K562 (cell line): ENCODE results near the gene ERBB3. TPM values are rescaled to one million over a fixed set of nuclear protein-coding genes. Genes with fewer than 3 reads are reported as not detected.

Source experiments
- HMGXB4 ChIP-seq: sonication (generic); formaldehyde crosslinking; IDR thresholded peaks from 2 replicates; pipeline ENCODE4 v1.8.1; 2023; ENCODE audit warnings: mild to moderate bottlenecking, missing genetic modification reagents
- SREBF2 ChIP-seq: sonication (generic); formaldehyde crosslinking; IDR thresholded peaks from 2 replicates; pipeline ENCODE4 v1.4.0; 2020; ENCODE audit warnings: mild to moderate bottlenecking, missing genetic modification reagents
- TEAD2 ChIP-seq: fragments of 450-650 bp; IDR thresholded peaks from 2 replicates; pipeline ENCODE4 v1.6.1; 2016; ENCODE audit warnings: missing genetic modification characterization, control low read depth, missing compliant biosample characterization
- ZHX1 ChIP-seq: fragments of 150-350 bp; conservative IDR thresholded peaks from 2 replicates; pipeline ENCODE4 v1.6.1; 2014; ENCODE audit warnings: low read length
- ZKSCAN8 ChIP-seq: fragments of 200-800 bp; sonication (Bioruptor generic); IDR thresholded peaks from 2 replicates; pipeline ENCODE4 v1.6.1; 2016; ENCODE audit warnings: missing genetic modification characterization, missing compliant biosample characterization
- ZNF165 ChIP-seq: fragments of 250-450 bp; sonication (Bioruptor Pico); IDR thresholded peaks from 2 replicates; pipeline ENCODE4 v1.4.0; 2020; ENCODE audit warnings: borderline replicate concordance
- ZNF707 ChIP-seq: fragments of 250-450 bp; sonication (Bioruptor Pico); conservative IDR thresholded peaks from 2 replicates; pipeline ENCODE4 v1.8.0; 2022; ENCODE audit warnings: inconsistent platforms, mild to moderate bottlenecking, moderate library complexity
- ZNF780A ChIP-seq: fragments of 250-450 bp; sonication (Bioruptor Pico); IDR thresholded peaks from 2 replicates; pipeline ENCODE4 v1.5.0; 2021; ENCODE audit warnings: mild to moderate bottlenecking
- polyA plus RNA-seq, 8 experiments: library from polyadenylated mRNA; depleted of rRNA in 4 of 8; stranded (reverse) in 5 of 8; unstranded in 3 of 8; fragments of >200 nt; fragmentation: Nextera tagmentation in 2 of 8; fragmentation: Illumina TruSeq in 1 of 8; extraction: Ambion mirVana in 2 of 8; extraction: Trizol in 1 of 8; gene quantifications; 2 replicates each; pipeline versions ENCODE4 v1.2.1 to v1.2.3, GENCODE V29; 2011 to 2014; ENCODE audit warnings: inconsistent platforms in 1 of 8, missing spikeins in 1 of 8
- total RNA-seq, 7 experiments: library from RNA; depleted of rRNA in 6 of 7; stranded (reverse); fragments of >200 nt in 6 of 7; fragmentation: Illumina TruSeq in 2 of 7; extraction: Trizol in 2 of 7; gene quantifications; 2 replicates each; pipeline versions ENCODE4 v1.2.1 to v1.2.3, GENCODE V29; 2011 to 2021; ENCODE audit warnings: low replicate concordance in 1 of 7
- TF ChIP-seq, protein P1 (sequence below): fragments of 450-650 bp; formaldehyde crosslinking; IDR thresholded peaks from 2 replicates; pipeline ENCODE4 v1.4.0; 2020; ENCODE audit warnings: mild to moderate bottlenecking, moderate library complexity
- TF ChIP-seq, protein P2 (sequence below), 3 experiments: fragments of 200-800 bp in 1 of 3; sonication (Bioruptor generic) in 1 of 3; sonication (generic) in 1 of 3; formaldehyde crosslinking in 1 of 3; IDR thresholded peaks; 2 replicates each; pipeline versions ENCODE4 v1.6.1 to v1.8.0; 2016 to 2022; ENCODE audit warnings: mild to moderate bottlenecking in 2 of 3, missing compliant biosample characterization in 2 of 3, missing genetic modification characterization in 2 of 3, missing genetic modification reagents in 1 of 3

The ERBB3 gene
- total and polyA plus RNA-seq, 9 of the 15 experiments (the other 6 are each of a cell fraction or from before 2014, with no cell fraction given): 1.5 to 5.4 (median 3.8) TPM

GRCh38 chr12:56117778-56118687 lies 38.1 kb downstream of the ERBB3 start, which contains the start of gene ZC3H10 (continued):
- TF ChIP-seq, protein P1, sequence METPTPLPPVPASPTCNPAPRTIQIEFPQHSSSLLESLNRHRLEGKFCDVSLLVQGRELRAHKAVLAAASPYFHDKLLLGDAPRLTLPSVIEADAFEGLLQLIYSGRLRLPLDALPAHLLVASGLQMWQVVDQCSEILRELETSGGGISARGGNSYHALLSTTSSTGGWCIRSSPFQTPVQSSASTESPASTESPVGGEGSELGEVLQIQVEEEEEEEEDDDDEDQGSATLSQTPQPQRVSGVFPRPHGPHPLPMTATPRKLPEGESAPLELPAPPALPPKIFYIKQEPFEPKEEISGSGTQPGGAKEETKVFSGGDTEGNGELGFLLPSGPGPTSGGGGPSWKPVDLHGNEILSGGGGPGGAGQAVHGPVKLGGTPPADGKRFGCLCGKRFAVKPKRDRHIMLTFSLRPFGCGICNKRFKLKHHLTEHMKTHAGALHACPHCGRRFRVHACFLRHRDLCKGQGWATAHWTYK (CRISPR knock-in tag): peak; percentile 94
- no peak for TF ChIP-seq ZKSCAN8 (CRISPR knock-in tag)
- no peak for TF ChIP-seq ZNF780A
- TF ChIP-seq HMGXB4 (CRISPR knock-in tag): peak; percentile 72; the same call in 1 of the 2 replicates
- TF ChIP-seq, protein P2, sequence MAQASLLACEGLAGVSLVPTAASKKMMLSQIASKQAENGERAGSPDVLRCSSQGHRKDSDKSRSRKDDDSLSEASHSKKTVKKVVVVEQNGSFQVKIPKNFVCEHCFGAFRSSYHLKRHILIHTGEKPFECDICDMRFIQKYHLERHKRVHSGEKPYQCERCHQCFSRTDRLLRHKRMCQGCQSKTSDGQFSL (CRISPR knock-in tag; IDR thresholded peaks at IDR 0.05): 0 out of 2 replicates have a peak, but pooled peaks have one; percentile 53
- TF ChIP-seq, protein P2 (tag; IDR thresholded peaks at IDR 0.05): no peak
- no peak for TF ChIP-seq TEAD2
- no peak for TF ChIP-seq SREBF2
- TF ChIP-seq ZHX1: no peak; the same call in 1 of the 2 replicates
- 0 out of 2 replicates have a peak, but pooled peaks have one; percentile 58 for TF ChIP-seq ZNF165 (CRISPR knock-in tag)
- TF ChIP-seq ZNF707 (CRISPR knock-in tag): no peak; the same call in 1 of the 2 replicates
